Measurements from ENCODE around the gene MTMR3. TPM values are rescaled to one million over a fixed set of nuclear protein-coding genes. Genes with fewer than 3 reads are reported as not detected.
"Not testable (repeated sequence)": the region's sequence is repeated elsewhere in the genome, so short reads cannot be mapped to it uniquely, and the experiment has no call there.

MTMR3 gene
- total RNA-seq, 6 donors from 2014 or later, result 50.3 to 117 (median 70.9) TPM

DNA sequence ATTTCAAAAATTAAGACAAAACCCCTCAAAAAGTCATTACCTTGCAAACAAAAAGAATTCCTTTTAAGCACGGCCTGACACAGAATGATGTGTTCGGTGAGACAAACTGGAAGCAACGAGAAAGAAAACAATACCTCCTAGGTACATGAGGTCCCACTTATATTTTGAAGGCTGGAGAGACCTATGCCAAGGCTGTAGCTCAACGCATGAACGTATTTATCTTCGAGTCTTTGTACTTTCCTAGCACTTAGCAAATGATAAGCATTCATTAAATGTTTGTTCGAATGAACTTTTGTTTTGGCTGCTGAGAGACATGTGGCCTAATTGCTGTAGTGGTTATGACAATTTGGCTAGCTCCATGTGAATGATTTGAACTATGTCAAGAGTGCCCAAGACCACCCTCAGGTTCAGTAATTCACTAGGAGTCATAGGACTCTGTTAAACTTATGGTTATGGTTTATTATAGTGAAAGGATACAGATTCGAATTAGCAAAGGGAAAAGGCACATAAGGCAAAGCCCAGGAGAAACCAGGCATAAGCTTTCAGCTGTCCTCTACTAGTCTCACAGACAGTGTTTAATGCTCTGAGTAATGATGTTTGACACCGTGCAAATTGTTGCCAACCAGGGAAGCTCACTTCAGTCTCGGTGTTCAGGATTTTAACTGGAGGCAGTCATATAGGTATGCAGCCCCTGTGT is 171.2 kb downstream of the MTMR3 start:
- TF ChIP-seq POLR2AphosphoS5 (IDR thresholded peaks at IDR 0.05), result no peak
- TF ChIP-seq POLR2A (IDR thresholded peaks at IDR 0.05), result no peak
- TF ChIP-seq, protein P1, sequence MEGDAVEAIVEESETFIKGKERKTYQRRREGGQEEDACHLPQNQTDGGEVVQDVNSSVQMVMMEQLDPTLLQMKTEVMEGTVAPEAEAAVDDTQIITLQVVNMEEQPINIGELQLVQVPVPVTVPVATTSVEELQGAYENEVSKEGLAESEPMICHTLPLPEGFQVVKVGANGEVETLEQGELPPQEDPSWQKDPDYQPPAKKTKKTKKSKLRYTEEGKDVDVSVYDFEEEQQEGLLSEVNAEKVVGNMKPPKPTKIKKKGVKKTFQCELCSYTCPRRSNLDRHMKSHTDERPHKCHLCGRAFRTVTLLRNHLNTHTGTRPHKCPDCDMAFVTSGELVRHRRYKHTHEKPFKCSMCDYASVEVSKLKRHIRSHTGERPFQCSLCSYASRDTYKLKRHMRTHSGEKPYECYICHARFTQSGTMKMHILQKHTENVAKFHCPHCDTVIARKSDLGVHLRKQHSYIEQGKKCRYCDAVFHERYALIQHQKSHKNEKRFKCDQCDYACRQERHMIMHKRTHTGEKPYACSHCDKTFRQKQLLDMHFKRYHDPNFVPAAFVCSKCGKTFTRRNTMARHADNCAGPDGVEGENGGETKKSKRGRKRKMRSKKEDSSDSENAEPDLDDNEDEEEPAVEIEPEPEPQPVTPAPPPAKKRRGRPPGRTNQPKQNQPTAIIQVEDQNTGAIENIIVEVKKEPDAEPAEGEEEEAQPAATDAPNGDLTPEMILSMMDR (IDR thresholded peaks at IDR 0.05), result no peak
- no peak for TF ChIP-seq EP300 (IDR thresholded peaks at IDR 0.05)
- H3K4me1 ChIP-seq, result peaks cover 0 to 3% (median 0%) of the 10 kb centered on the region in 4 donors
- ATAC-seq (ENCODE audit: low FRiP score in 2 of 2), result no peak

GRCh38 chr22:30054764-30055069 is 171.7 kb downstream of the MTMR3 start:
- no peak overlapping the region for H3K4me3 ChIP-seq
- no peak for TF ChIP-seq POLR2AphosphoS5 (IDR thresholded peaks at IDR 0.05)
- TF ChIP-seq EP300 (IDR thresholded peaks at IDR 0.05), result no peak
- TF ChIP-seq, protein P1 (IDR thresholded peaks at IDR 0.05), result no peak
- TF ChIP-seq POLR2A (IDR thresholded peaks at IDR 0.05), result no peak
- H3K4me1 ChIP-seq, result peaks cover 0 to 3% (median 0%) of the 10 kb centered on the region in 4 donors
- no peak for ATAC-seq (ENCODE audit: low FRiP score in 2 of 2)
- H3K9me3 ChIP-seq, result peaks cover 0 to 3% (median 0%) of the 10 kb centered on the region in 4 donors
- no peak overlapping the region for H3K27ac ChIP-seq
- H3K27me3 ChIP-seq, result no peaks in the 10 kb centered on the region
- DNase-seq, result no peak
- H3K36me3 ChIP-seq, result no peaks in the 10 kb centered on the region

More for the DNA sequence above, 171.2 kb downstream of the MTMR3 start:
- Histone ChIP-seq H3K4me3 (no peak overlapping the region), H3K36me3 (no peaks in the 10 kb centered on the region), H3K9me3 (peaks cover 0 to 3% (median 0%) of the 10 kb centered on the region in 4 donors), H3K27me3 (no peaks in the 10 kb centered on the region), H3K27ac (no peak overlapping the region)
- no peak for DNase-seq
- 74 to 75% methylated on average over 10 of the region's 10 CpGs for WGBS, 2 donors

DNA sequence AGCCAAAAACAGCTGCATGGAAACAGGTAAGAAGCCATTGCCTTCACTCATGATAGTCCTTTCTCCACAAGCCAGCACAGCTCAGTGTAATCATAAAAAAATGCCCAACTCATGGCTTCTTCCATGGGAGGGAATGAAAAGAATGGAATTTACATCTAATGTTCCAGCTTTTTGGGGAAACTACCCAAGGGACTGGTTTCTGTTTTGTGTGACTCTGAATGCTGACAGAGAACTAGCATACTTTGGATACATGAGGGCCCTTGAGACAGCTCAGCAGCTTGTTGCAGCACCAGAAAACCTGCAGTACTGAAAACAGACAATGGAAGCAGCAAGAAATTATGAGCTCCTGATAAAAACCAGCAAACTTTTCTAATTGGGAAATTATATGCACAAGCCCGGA is 173.0 kb downstream of the MTMR3 start:
- H3K27me3 ChIP-seq, result no peaks in the 10 kb centered on the region
- 65 to 83% methylated on average over 1 of the region's 1 CpG for WGBS, 2 donors
- no peak overlapping the region for H3K27ac ChIP-seq
- TF ChIP-seq POLR2A (IDR thresholded peaks at IDR 0.05) (no peak), POLR2AphosphoS5 (IDR thresholded peaks at IDR 0.05) (no peak), EP300 (IDR thresholded peaks at IDR 0.05) (no peak)
- TF ChIP-seq, protein P1 (IDR thresholded peaks at IDR 0.05), result peak in 1 of 6 experiments; percentile 7
- H3K4me1 ChIP-seq, result peaks cover 0 to 3% (median 0%) of the 10 kb centered on the region in 4 donors
- DNase-seq (peak in 1 of 2 donors; percentile 43), ATAC-seq (ENCODE audit: low FRiP score in 2 of 2) (peak in 1 of 2 donors; percentile 66)
- peaks cover 0 to 3% (median 0%) of the 10 kb centered on the region in 4 donors for H3K9me3 ChIP-seq
- H3K36me3 ChIP-seq, result no peaks in the 10 kb centered on the region
- no peak overlapping the region for H3K4me3 ChIP-seq

- TF ChIP-seq EP300 (IDR thresholded peaks at IDR 0.05), result no peak
- TF ChIP-seq, protein P1 (IDR thresholded peaks at IDR 0.05), result no peak
- TF ChIP-seq POLR2AphosphoS5 (IDR thresholded peaks at IDR 0.05), result no peak
- TF ChIP-seq POLR2A (IDR thresholded peaks at IDR 0.05), result no peak
- Histone ChIP-seq H3K27me3 (no peaks in the 10 kb centered on the region), H3K27ac (no peak overlapping the region), H3K36me3 (no peaks in the 10 kb centered on the region), H3K9me3 (peaks cover 0 to 3% (median 0%) of the 10 kb centered on the region in 4 donors), H3K4me1 (peaks cover 0 to 3% (median 0%) of the 10 kb centered on the region in 4 donors), H3K4me3 (no peak overlapping the region)
- DNase-seq, result no peak
- WGBS, 2 donors, result 95 to 96% methylated on average over 1 of the region's 1 CpG
- no peak for ATAC-seq (ENCODE audit: low FRiP score in 2 of 2)
Measured at GRCh38 chr22:30057375-30057774, 174.4 kb downstream of the MTMR3 start.

- WGBS, 2 donors, result 88 to 92% methylated on average over 6 of the region's 22 CpGs
- not testable (repeated sequence) for H3K4me3 ChIP-seq; ATAC-seq (ENCODE audit: low FRiP score in 2 of 2); H3K4me1 ChIP-seq; H3K27me3 ChIP-seq; H3K36me3 ChIP-seq; H3K27ac ChIP-seq
- peaks cover 0 to 13% (median under 1%) of the 10 kb centered on the region in 4 donors for H3K9me3 ChIP-seq
- peak in 1 of 2 donors; percentile 62 for DNase-seq
Measured at GRCh38 chr22:30059346-30060020, 176.5 kb downstream of the MTMR3 start.

GRCh38 chr22:30061094-30061493 is 178.1 kb downstream of the MTMR3 start:
- not testable (repeated sequence) for ATAC-seq (ENCODE audit: low FRiP score in 2 of 2); H3K4me3 ChIP-seq; H3K4me1 ChIP-seq; DNase-seq; H3K27ac ChIP-seq; H3K36me3 ChIP-seq; H3K27me3 ChIP-seq
- H3K9me3 ChIP-seq, result peaks cover 0 to 23% (median 4%) of the 10 kb centered on the region in 4 donors
- 92 to 95% methylated on average over 6 of the region's 6 CpGs for WGBS, 2 donors
